Urinary bladder (tissue), 4 donors: Measurements from ENCODE around the gene C1orf232. TPM values are rescaled to one million over a fixed set of nuclear protein-coding genes. Genes with fewer than 3 reads are reported as not detected.
A peak's percentile ranks its signal among the peaks of the same experiment; 100 is the strongest.

ENCODE experiments used
- DNase-seq: peaks from one replicate; pipeline ENCODE4 v3.0.0-alpha.2; 2015; ENCODE audit errors: extremely low spot score
- H3K27ac ChIP-seq: one replicate; pipeline ENCODE4 v1.5.1; 2013; ENCODE audit warnings: low read depth, mild to moderate bottlenecking, moderate library complexity
- H3K36me3 ChIP-seq: one replicate; pipeline ENCODE4 v1.6.1; 2013; ENCODE audit warnings: mild to moderate bottlenecking, moderate library complexity; ENCODE audit not compliant: insufficient read depth
- H3K4me1 ChIP-seq: one replicate; pipeline ENCODE4 v1.6.1; 2013; ENCODE audit warnings: mild to moderate bottlenecking, moderate library complexity; ENCODE audit not compliant: insufficient read depth
- H3K4me3 ChIP-seq: one replicate; pipeline ENCODE4 v1.5.1; 2013; ENCODE audit warnings: low read depth, low read length
- WGBS: extraction: QIAGEN DNeasy Blood & Tissue Kit; methylation state at CpG from one replicate; pipeline ENCODE4 v1.1.7; 2013; 5-methylcytosine and 5-hydroxymethylcytosine counted together
- polyA plus RNA-seq: library from polyadenylated mRNA; stranded (reverse); fragments of 200-250 nt; gene quantifications from one replicate; pipeline ENCODE4 v1.2.3, GENCODE V29; 2013
- total RNA-seq: library from RNA; depleted of rRNA; stranded (reverse); fragments of >200 nt; gene quantifications from one replicate; pipeline ENCODE4 v1.2.3, GENCODE V29; 2014
- donor health status: healthy with polysubstance abuse.
- donor health status: healthy.

Gene C1orf232
- total and polyA plus RNA-seq, 2 donors = not detected

GRCh38 chr1:26130695-26131094, 38.1 kb downstream of the C1orf232 start:
- WGBS = 53% methylated on average over 1 of the region's 1 CpG
- H3K4me1 ChIP-seq = no peaks in the 10 kb centered on the region
- DNase-seq = no peak
- no peak overlapping the region for H3K4me3 ChIP-seq
- no peaks in the 10 kb centered on the region for H3K36me3 ChIP-seq
- no peak overlapping the region for H3K27ac ChIP-seq

GRCh38 chr1:26129778-26130177, 39.0 kb downstream of the C1orf232 start:
- DNase-seq = no peak
- WGBS = 90% methylated on average over 4 of the region's 4 CpGs
- no peaks in the 10 kb centered on the region for H3K4me1 ChIP-seq
- H3K27ac ChIP-seq = no peak overlapping the region
- no peaks in the 10 kb centered on the region for H3K36me3 ChIP-seq
- no peak overlapping the region for H3K4me3 ChIP-seq

GRCh38 chr1:26127235-26128163, 41.3 kb downstream of the C1orf232 start:
- Histone ChIP-seq H3K4me3 (no peak overlapping the region), H3K4me1 (no peaks in the 10 kb centered on the region), H3K36me3 (no peaks in the 10 kb centered on the region), H3K27ac (peak overlapping the region; percentile 32)
- 41% methylated on average over 13 of the region's 13 CpGs for WGBS
- DNase-seq = no peak

- no peak overlapping the region for H3K4me3 ChIP-seq
- H3K36me3 ChIP-seq = peaks cover 2% of the 10 kb centered on the region
- 67% methylated on average over 9 of the region's 9 CpGs for WGBS
- no peaks in the 10 kb centered on the region for H3K4me1 ChIP-seq
- H3K27ac ChIP-seq = peak overlapping the region; percentile 50
- peak; percentile 52 for DNase-seq
Measured at GRCh38 chr1:26126321-26127084, 42.3 kb downstream of the C1orf232 start.

GRCh38 chr1:26125946-26126320, 42.8 kb downstream of the C1orf232 start:
- H3K36me3 ChIP-seq = peaks cover 2% of the 10 kb centered on the region
- no peak for DNase-seq
- no peak overlapping the region for H3K4me3 ChIP-seq
- 74% methylated on average over 1 of the region's 1 CpG for WGBS
- no peaks in the 10 kb centered on the region for H3K4me1 ChIP-seq
- peak overlapping the region; percentile 50 for H3K27ac ChIP-seq

- Histone ChIP-seq H3K4me3 (no peak overlapping the region), H3K36me3 (peaks cover 2% of the 10 kb centered on the region), H3K27ac (no peak overlapping the region), H3K4me1 (no peaks in the 10 kb centered on the region)
- no peak for DNase-seq
Measured at GRCh38 chr1:26125382-26125781, 43.4 kb downstream of the C1orf232 start.

GRCh38 chr1:26124418-26125331, 44.1 kb downstream of the C1orf232 start:
- DNase-seq = no peak
- H3K4me1 ChIP-seq = no peaks in the 10 kb centered on the region
- WGBS = 86% methylated on average over 4 of the region's 4 CpGs
- H3K4me3 ChIP-seq = no peak overlapping the region
- H3K36me3 ChIP-seq = peaks cover 2% of the 10 kb centered on the region
- H3K27ac ChIP-seq = no peak overlapping the region

- Histone ChIP-seq H3K4me3 (no peak overlapping the region), H3K27ac (peak overlapping the region; percentile 23), H3K36me3 (peaks cover 2% of the 10 kb centered on the region), H3K4me1 (no peaks in the 10 kb centered on the region)
- DNase-seq = no peak
- WGBS = 83% methylated on average over 7 of the region's 7 CpGs
Measured at GRCh38 chr1:26122988-26123973, 45.5 kb downstream of the C1orf232 start.

GRCh38 chr1:26121854-26122773, 46.6 kb downstream of the C1orf232 start:
- Histone ChIP-seq H3K36me3 (peaks cover 2% of the 10 kb centered on the region), H3K4me3 (no peak overlapping the region), H3K4me1 (no peaks in the 10 kb centered on the region), H3K27ac (no peak overlapping the region)
- 53% methylated on average over 8 of the region's 8 CpGs for whole genome bisulfite sequencing
- no peak for DNase-seq

- 71% methylated on average over 9 of the region's 9 CpGs for WGBS
- Histone ChIP-seq H3K36me3 (peaks cover 2% of the 10 kb centered on the region), H3K4me1 (no peaks in the 10 kb centered on the region), H3K27ac (no peak overlapping the region), H3K4me3 (no peak overlapping the region)
- no peak for DNase-seq
Measured at GRCh38 chr1:26119892-26120608, 48.7 kb downstream of the C1orf232 start.

- DNase-seq = no peak
- 85% methylated on average over 12 of the region's 12 CpGs for WGBS
- H3K4me3 ChIP-seq = no peak overlapping the region
- peaks cover 2% of the 10 kb centered on the region for H3K4me1 ChIP-seq
- H3K36me3 ChIP-seq = no peaks in the 10 kb centered on the region
- H3K27ac ChIP-seq = no peak overlapping the region
Measured at GRCh38 chr1:26114165-26114927, 54.4 kb downstream of the C1orf232 start.
